ENCODE data around the gene ASB8. TPM values are rescaled to one million over a fixed set of nuclear protein-coding genes. Genes with fewer than 3 reads are reported as not detected.

The ASB8 gene
- total RNA-seq, 4 donors from 2014 or later, result 13.7 to 32.0 (median 22.3) TPM

- ATAC-seq (ENCODE audit: low FRiP score) (peak; percentile 81), DNase-seq (ENCODE audit: low spot score) (peak; percentile 71)
- no peak for TF ChIP-seq CTCF (IDR thresholded peaks at IDR 0.05)
These were observed 32.2 kb upstream of the ASB8 start for GRCh38 chr12:48189331-48190125.

GRCh38 chr12:48187916-48188695, 30.8 kb upstream of the ASB8 start:
- no peak for TF ChIP-seq CTCF (IDR thresholded peaks at IDR 0.05)
- no peak for ATAC-seq (ENCODE audit: low FRiP score)
- DNase-seq (ENCODE audit: low spot score), result no peak

- no peak for TF ChIP-seq CTCF (IDR thresholded peaks at IDR 0.05)
- DNase-seq (ENCODE audit: low spot score) (no peak), ATAC-seq (ENCODE audit: low FRiP score) (no peak)
These were observed 28.0 kb upstream of the ASB8 start for GRCh38 chr12:48185181-48185919.

GRCh38 chr12:48184549-48184922, 27.2 kb upstream of the ASB8 start:
- DNase-seq (ENCODE audit: low spot score) (no peak), ATAC-seq (ENCODE audit: low FRiP score) (no peak)
- no peak for TF ChIP-seq CTCF (IDR thresholded peaks at IDR 0.05)

GRCh38 chr12:48183876-48184548, 26.7 kb upstream of the ASB8 start:
- ATAC-seq (ENCODE audit: low FRiP score), result no peak
- no peak for DNase-seq (ENCODE audit: low spot score)
- no peak for TF ChIP-seq CTCF (IDR thresholded peaks at IDR 0.05)

- TF ChIP-seq CTCF (IDR thresholded peaks at IDR 0.05), result no peak
- DNase-seq (ENCODE audit: low spot score) (no peak), ATAC-seq (ENCODE audit: low FRiP score) (peak; percentile 58)
These were observed 26.0 kb upstream of the ASB8 start, which contains the start of gene CCDC184 for GRCh38 chr12:48183091-48183875. Gene CCDC184, plus strand, starts transcription at chr12:48183644. Its CDS starts 479 bp downstream, at chr12:48184123.
